Measurements from ENCODE around the gene POU2F3.

- TF ChIP-seq, protein P1, sequence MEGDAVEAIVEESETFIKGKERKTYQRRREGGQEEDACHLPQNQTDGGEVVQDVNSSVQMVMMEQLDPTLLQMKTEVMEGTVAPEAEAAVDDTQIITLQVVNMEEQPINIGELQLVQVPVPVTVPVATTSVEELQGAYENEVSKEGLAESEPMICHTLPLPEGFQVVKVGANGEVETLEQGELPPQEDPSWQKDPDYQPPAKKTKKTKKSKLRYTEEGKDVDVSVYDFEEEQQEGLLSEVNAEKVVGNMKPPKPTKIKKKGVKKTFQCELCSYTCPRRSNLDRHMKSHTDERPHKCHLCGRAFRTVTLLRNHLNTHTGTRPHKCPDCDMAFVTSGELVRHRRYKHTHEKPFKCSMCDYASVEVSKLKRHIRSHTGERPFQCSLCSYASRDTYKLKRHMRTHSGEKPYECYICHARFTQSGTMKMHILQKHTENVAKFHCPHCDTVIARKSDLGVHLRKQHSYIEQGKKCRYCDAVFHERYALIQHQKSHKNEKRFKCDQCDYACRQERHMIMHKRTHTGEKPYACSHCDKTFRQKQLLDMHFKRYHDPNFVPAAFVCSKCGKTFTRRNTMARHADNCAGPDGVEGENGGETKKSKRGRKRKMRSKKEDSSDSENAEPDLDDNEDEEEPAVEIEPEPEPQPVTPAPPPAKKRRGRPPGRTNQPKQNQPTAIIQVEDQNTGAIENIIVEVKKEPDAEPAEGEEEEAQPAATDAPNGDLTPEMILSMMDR (conservative IDR thresholded peaks at IDR 0.05): peak; percentile 33
- TF ChIP-seq ZFX (IDR thresholded peaks at IDR 0.05): no peak
Observed at GRCh38 chr11:120334894-120335462, 95.0 kb downstream of the POU2F3 start.

Measured in C4-2B (cell line).